Activated CD8-positive, alpha-beta memory T cell treated with anti-CD3 and anti-CD28 coated beads, Interleukin-2, amount 10 ng/mL, durations not matched to agents 7 days and 5 days (primary cell): ENCODE data around the gene EPOP. TPM values are rescaled to one million over a fixed set of nuclear protein-coding genes. Genes with fewer than 3 reads are reported as not detected.

Experiments used
- ATAC-seq: fragments of 150-1000 bp; cut with Tn5 transposase; one replicate; pipeline ENCODE4 v1.10.0; 2021; ENCODE audit warnings: moderate library complexity
- CTCF ChIA-PET: fragments of 350-600 bp; sonication (Branson Sonifier 250); formaldehyde crosslinking; loops from one replicate; lab custom pipeline; 2021; ENCODE audit warnings: antibody characterized with exemption; lab: Charles Lee
- DNase-seq: peaks from one replicate; pipeline ENCODE4 v3.0.0-alpha.2; 2020
- H3K27ac Mint-ChIP-seq: one replicate; pipeline ENCODE4 v1.8.0; 2021; ENCODE audit warnings: mild to moderate bottlenecking, mixed read lengths
- H3K27me3 Mint-ChIP-seq: one replicate; pipeline ENCODE4 v1.8.0; 2021; ENCODE audit warnings: mixed read lengths
- H3K36me3 Mint-ChIP-seq: one replicate; pipeline ENCODE4 v1.8.0; 2021; ENCODE audit warnings: mild to moderate bottlenecking, mixed read lengths
- H3K4me1 Mint-ChIP-seq: one replicate; pipeline ENCODE4 v1.8.0; 2021; ENCODE audit warnings: mixed read lengths
- H3K4me3 Mint-ChIP-seq: one replicate; pipeline ENCODE4 v1.8.0; 2021; ENCODE audit warnings: mild to moderate bottlenecking, moderate library complexity, mixed read lengths
- H3K9me3 Mint-ChIP-seq: one replicate; pipeline ENCODE4 v1.8.0; 2022; ENCODE audit warnings: low read depth, mixed read lengths
- total RNA-seq, 2 experiments: library from RNA; stranded (reverse); gene quantifications; one replicate each; pipeline ENCODE4 v1.2.3, GENCODE V29; 2021

The EPOP gene
- total RNA-seq, 2 experiments from 2014 or later = 10.4 to 20.1 TPM

GRCh38 chr17:38710985-38711384 is 36.2 kb upstream of the EPOP start:
- ATAC-seq (no peak), DNase-seq (no peak)
- Mint-ChIP-seq H3K36me3 (peaks cover 45% of the 10 kb centered on the region), H3K4me3 (no peak overlapping the region), H3K4me1 (peaks cover 66% of the 10 kb centered on the region), H3K27ac (peak overlapping the region; percentile 25), H3K27me3 (no peaks in the 10 kb centered on the region), H3K9me3 (no peaks in the 10 kb centered on the region)
- CTCF ChIA-PET = interaction anchor here (1.0 to 2.2 kb wide), 4 partner anchors 14 to 34 kb away, joined by 3 to 19 read pairs (median 6); no protein-coding TSS in a partner anchor

- ATAC-seq (no peak), DNase-seq (no peak)
- peaks cover 42% of the 10 kb centered on the region for H3K36me3 Mint-ChIP-seq
- H3K4me3 Mint-ChIP-seq = no peak overlapping the region
- no peaks in the 10 kb centered on the region for H3K27me3 Mint-ChIP-seq
- H3K4me1 Mint-ChIP-seq = peaks cover 63% of the 10 kb centered on the region
- CTCF ChIA-PET = interaction anchor here (1.0 to 2.2 kb wide), 6 partner anchors 14 to 34 kb away, joined by 3 to 19 read pairs (median 4); no protein-coding TSS in a partner anchor
- no peaks in the 10 kb centered on the region for H3K9me3 Mint-ChIP-seq
- peak overlapping the region; percentile 25 for H3K27ac Mint-ChIP-seq
These were observed 35.8 kb upstream of the EPOP start for GRCh38 chr17:38710604-38710962.

- no peak for ATAC-seq
- no peak for DNase-seq
- Mint-ChIP-seq H3K4me3 (no peak overlapping the region), H3K9me3 (no peaks in the 10 kb centered on the region), H3K4me1 (peaks cover 58% of the 10 kb centered on the region), H3K27me3 (no peaks in the 10 kb centered on the region), H3K27ac (no peak overlapping the region), H3K36me3 (peaks cover 39% of the 10 kb centered on the region)
- CTCF ChIA-PET = interaction anchor here (1.0 to 2.2 kb wide), 6 partner anchors 13 to 33 kb away, joined by 3 to 19 read pairs (median 4); no protein-coding TSS in a partner anchor
These were observed 35.3 kb upstream of the EPOP start for GRCh38 chr17:38709864-38710603.

GRCh38 chr17:38709104-38709820 is 34.5 kb upstream of the EPOP start:
- no peaks in the 10 kb centered on the region for H3K9me3 Mint-ChIP-seq
- no peak overlapping the region for H3K4me3 Mint-ChIP-seq
- H3K36me3 Mint-ChIP-seq = peaks cover 38% of the 10 kb centered on the region
- ATAC-seq = no peak
- CTCF ChIA-PET = interaction anchor here (1.1 to 2.2 kb wide), 5 partner anchors 12 to 26 kb away, joined by 3 to 19 read pairs (median 5); no protein-coding TSS in a partner anchor
- peaks cover 54% of the 10 kb centered on the region for H3K4me1 Mint-ChIP-seq
- DNase-seq = no peak
- no peak overlapping the region for H3K27ac Mint-ChIP-seq
- H3K27me3 Mint-ChIP-seq = no peaks in the 10 kb centered on the region

- Mint-ChIP-seq H3K36me3 (peaks cover 34% of the 10 kb centered on the region), H3K4me1 (peaks cover 53% of the 10 kb centered on the region), H3K4me3 (peak overlapping the region; percentile 90), H3K9me3 (no peaks in the 10 kb centered on the region), H3K27me3 (no peaks in the 10 kb centered on the region), H3K27ac (peak overlapping the region; percentile 13)
- no peak for ATAC-seq
- CTCF ChIA-PET = interaction anchor here (0.7 to 3.8 kb wide), 2 partner anchors 20 to 23 kb away, joined by 3 to 33 read pairs; no protein-coding TSS in a partner anchor
- DNase-seq = no peak
These were observed 33.1 kb upstream of the EPOP start for GRCh38 chr17:38707678-38708351.

- H3K4me1 Mint-ChIP-seq = peaks cover 48% of the 10 kb centered on the region
- CTCF ChIA-PET = interaction anchor here (0.8 to 3.8 kb wide), 6 partner anchors 12 to 46 kb away, joined by 3 to 33 read pairs (median 12); partner anchors contain the start of genes CISD3 and PSMB3
- no peaks in the 10 kb centered on the region for H3K9me3 Mint-ChIP-seq
- H3K36me3 Mint-ChIP-seq = peaks cover 32% of the 10 kb centered on the region
- peak; percentile 50 for DNase-seq
- ATAC-seq = no peak
- no peaks in the 10 kb centered on the region for H3K27me3 Mint-ChIP-seq
- H3K4me3 Mint-ChIP-seq = peak overlapping the region; percentile 90
- H3K27ac Mint-ChIP-seq = peak overlapping the region; percentile 90
These were observed 31.9 kb upstream of the EPOP start for GRCh38 chr17:38706505-38707216.

- CTCF ChIA-PET = interaction anchor here (0.9 to 3.8 kb wide), 5 partner anchors 12 to 30 kb away, joined by 4 to 33 read pairs (median 17); partner anchors contain the start of gene CISD3
- Mint-ChIP-seq H3K27me3 (no peaks in the 10 kb centered on the region), H3K4me1 (peaks cover 48% of the 10 kb centered on the region), H3K36me3 (peaks cover 29% of the 10 kb centered on the region), H3K4me3 (peak overlapping the region; percentile 90), H3K9me3 (no peaks in the 10 kb centered on the region), H3K27ac (peak overlapping the region; percentile 90)
- DNase-seq (no peak), ATAC-seq (no peak)
These were observed 31.2 kb upstream of the EPOP start for GRCh38 chr17:38705803-38706504.

GRCh38 chr17:38705523-38705802 is 30.7 kb upstream of the EPOP start:
- no peak for DNase-seq
- peak overlapping the region; percentile 58 for H3K27ac Mint-ChIP-seq
- H3K4me1 Mint-ChIP-seq = peaks cover 47% of the 10 kb centered on the region
- H3K4me3 Mint-ChIP-seq = peak overlapping the region; percentile 90
- no peaks in the 10 kb centered on the region for H3K27me3 Mint-ChIP-seq
- H3K9me3 Mint-ChIP-seq = no peaks in the 10 kb centered on the region
- peaks cover 29% of the 10 kb centered on the region for H3K36me3 Mint-ChIP-seq
- no peak for ATAC-seq
- CTCF ChIA-PET = interaction anchor here (1.4 to 3.8 kb wide), 4 partner anchors 23 to 29 kb away, joined by 7 to 33 read pairs (median 23); partner anchors contain the start of gene CISD3

GRCh38 chr17:38704606-38705522 is 30.1 kb upstream of the EPOP start, which contains the start of gene MLLT6:
TSS of gene MLLT6 (plus strand) at chr17:38705273. CDS start at chr17:38705633, 360 bp downstream.
- CTCF ChIA-PET = interaction anchor here (0.8 to 3.8 kb wide), 7 partner anchors 23 to 42 kb away, joined by 3 to 33 read pairs (median 7); partner anchors contain the start of gene CISD3
- peak within 1 kb of the TSS; percentile 99 for H3K27ac Mint-ChIP-seq
- H3K36me3 Mint-ChIP-seq = peaks cover 24% of the 10 kb centered on the region
- H3K4me1 Mint-ChIP-seq = peaks cover 45% of the 10 kb centered on the region
- no peaks in the 10 kb centered on the region for H3K27me3 Mint-ChIP-seq
- ATAC-seq (peak; percentile 28), DNase-seq (peak; percentile 78)
- peak within 1 kb of the TSS; percentile 90 for H3K4me3 Mint-ChIP-seq
- H3K9me3 Mint-ChIP-seq = no peaks in the 10 kb centered on the region

- ATAC-seq = peak; percentile 26
- CTCF ChIA-PET = interaction anchor here (0.8 to 3.8 kb wide), 6 partner anchors 24 to 41 kb away, joined by 3 to 33 read pairs (median 12); partner anchors contain the start of gene CISD3
- DNase-seq = peak; percentile 88
- peak overlapping the region; percentile 99 for H3K27ac Mint-ChIP-seq
- H3K36me3 Mint-ChIP-seq = peaks cover 21% of the 10 kb centered on the region
- no peaks in the 10 kb centered on the region for H3K27me3 Mint-ChIP-seq
- H3K9me3 Mint-ChIP-seq = no peaks in the 10 kb centered on the region
- H3K4me1 Mint-ChIP-seq = peaks cover 43% of the 10 kb centered on the region
- H3K4me3 Mint-ChIP-seq = peak overlapping the region; percentile 90
These were observed 29.2 kb upstream of the EPOP start for GRCh38 chr17:38703742-38704605.
